H9 (cell line): Measurements from ENCODE around the gene NOP9. TPM values are rescaled to one million over a fixed set of nuclear protein-coding genes. Genes with fewer than 3 reads are reported as not detected.

Experiments
- DNase-seq: peaks from one replicate; pipeline ENCODE4 v3.0.0-alpha.2; 2017
- H2AFZ ChIP-seq: one replicate; pipeline ENCODE4 v1.6.1; 2013; ENCODE audit warnings: mild to moderate bottlenecking, low read length, control low read depth, moderate library complexity
- H2AK5ac ChIP-seq: 2 replicates; pipeline ENCODE4 v1.6.1; 2013; ENCODE audit warnings: low read length, control low read depth, mixed read lengths; ENCODE audit not compliant: insufficient read length
- H2BK120ac ChIP-seq: one replicate; pipeline ENCODE4 v1.6.1; 2013; ENCODE audit warnings: low read depth, mild to moderate bottlenecking, low read length, control low read depth, inconsistent platforms; ENCODE audit not compliant: poor library complexity, severe bottlenecking
- H2BK12ac ChIP-seq: 2 replicates; pipeline ENCODE4 v1.6.1; 2013; ENCODE audit warnings: low read length, control low read depth, mixed read lengths, low read depth; ENCODE audit not compliant: insufficient read length
- H2BK15ac ChIP-seq: 2 replicates; pipeline ENCODE4 v1.6.1; 2013; ENCODE audit warnings: low read depth, low read length, control low read depth
- H2BK20ac ChIP-seq: one replicate; pipeline ENCODE4 v1.6.1; 2013; ENCODE audit warnings: low read depth, mild to moderate bottlenecking, low read length, control low read depth, inconsistent platforms; ENCODE audit not compliant: poor library complexity, severe bottlenecking
- H2BK5ac ChIP-seq: 2 replicates; pipeline ENCODE4 v1.6.1; 2013; ENCODE audit warnings: low read length, control low read depth, mixed read lengths; ENCODE audit not compliant: insufficient read length
- H3K14ac ChIP-seq: 2 replicates; pipeline ENCODE4 v1.6.1; 2013; ENCODE audit warnings: low read length, control low read depth; ENCODE audit not compliant: insufficient read depth
- H3K18ac ChIP-seq: 2 replicates; pipeline ENCODE4 v1.6.1; 2013; ENCODE audit warnings: low read depth, mild to moderate bottlenecking, mixed read lengths, low read length, control low read depth; ENCODE audit not compliant: insufficient read length
- H3K23ac ChIP-seq: 2 replicates; pipeline ENCODE4 v1.6.1; 2013; ENCODE audit warnings: low read length, control low read depth, mixed read lengths, low read depth; ENCODE audit not compliant: insufficient read length
- H3K23me2 ChIP-seq: 2 replicates; pipeline ENCODE4 v1.6.1; 2013; ENCODE audit warnings: low read depth, mild to moderate bottlenecking, mixed read lengths, low read length, control low read depth; ENCODE audit not compliant: insufficient read length, poor library complexity, severe bottlenecking
- H3K27ac ChIP-seq: 2 replicates; pipeline ENCODE4 v1.5.1; 2013; ENCODE audit warnings: low read length, control low read depth, mixed read lengths, low read depth; ENCODE audit not compliant: insufficient read length
- H3K27me3 ChIP-seq: 2 replicates; pipeline ENCODE4 v1.6.1; 2013; ENCODE audit warnings: low read length, control low read depth, inconsistent platforms; ENCODE audit not compliant: insufficient read depth
- H3K4ac ChIP-seq: 2 replicates; pipeline ENCODE4 v1.6.1; 2013; ENCODE audit warnings: low read depth, mild to moderate bottlenecking, control low read depth, inconsistent platforms, low read length, moderate library complexity
- H3K4me1 ChIP-seq: 2 replicates; pipeline ENCODE4 v1.6.1; 2013; ENCODE audit warnings: low read length, control low read depth, inconsistent platforms; ENCODE audit not compliant: insufficient read depth
- H3K4me2 ChIP-seq: 2 replicates; pipeline ENCODE4 v1.6.1; 2013; ENCODE audit warnings: low read length, control low read depth, mixed read lengths; ENCODE audit not compliant: insufficient read length, insufficient read depth
- H3K56ac ChIP-seq: 2 replicates; pipeline ENCODE4 v1.6.1; 2013; ENCODE audit warnings: low read depth, mild to moderate bottlenecking, mixed read lengths, low read length, control low read depth; ENCODE audit not compliant: insufficient read length
- H3K79me1 ChIP-seq: 2 replicates; pipeline ENCODE4 v1.6.1; 2013; ENCODE audit warnings: low read depth, mild to moderate bottlenecking, moderate library complexity, low read length, control low read depth, inconsistent platforms; ENCODE audit not compliant: insufficient read depth, poor library complexity, severe bottlenecking
- H3K79me2 ChIP-seq: 2 replicates; pipeline ENCODE4 v1.6.1; 2013; ENCODE audit warnings: low read length, control low read depth, inconsistent platforms; ENCODE audit not compliant: insufficient read depth
- H3K9ac ChIP-seq: 2 replicates; pipeline ENCODE4 v1.6.1; 2013; ENCODE audit warnings: low read length, control low read depth, mixed read lengths; ENCODE audit not compliant: insufficient read length; ENCODE audit errors: extremely low read depth
- H3K9me3 ChIP-seq: one replicate; pipeline ENCODE4 v1.6.1; 2013; ENCODE audit warnings: low read depth, low read length, inconsistent platforms; ENCODE audit not compliant: control insufficient read depth
- H3T11ph ChIP-seq: one replicate; pipeline ENCODE4 v1.6.1; 2013; ENCODE audit warnings: mild to moderate bottlenecking, low read length, control low read depth, inconsistent platforms
- H4K20me1 ChIP-seq: one replicate; pipeline ENCODE4 v1.6.1; 2013; ENCODE audit not compliant: control insufficient read depth, insufficient read length, insufficient read depth
- H4K5ac ChIP-seq: 2 replicates; pipeline ENCODE4 v1.6.1; 2013; ENCODE audit warnings: low read depth, mild to moderate bottlenecking, mixed read lengths, low read length, control low read depth; ENCODE audit not compliant: insufficient read length
- H4K8ac ChIP-seq: replicated peaks from 2 replicates; pipeline ENCODE4 v1.6.1; 2013; ENCODE audit warnings: low read length, control low read depth, mixed read lengths, low read depth; ENCODE audit not compliant: insufficient read length
- H4K91ac ChIP-seq: 2 replicates; pipeline ENCODE4 v1.6.1; 2013; ENCODE audit warnings: low read depth, mild to moderate bottlenecking, moderate library complexity, mixed read lengths, low read length, control low read depth; ENCODE audit not compliant: insufficient read length
- H3K27ac Mint-ChIP-seq, 3 experiments: 2 replicates in 2 of 3; 3 replicates in 1 of 3; pipeline ENCODE4 v1.8.0; 2020 to 2021; ENCODE audit warnings: mixed read lengths in 3 of 3, mild to moderate bottlenecking in 1 of 3, moderate library complexity in 1 of 3
- H3K27me3 Mint-ChIP-seq: 2 replicates; pipeline ENCODE4 v1.8.0; 2021; ENCODE audit warnings: low read depth, mild to moderate bottlenecking, moderate library complexity, mixed read lengths
- H3K36me3 Mint-ChIP-seq, 3 experiments: 2 replicates in 2 of 3; 3 replicates in 1 of 3; pipeline ENCODE4 v1.8.0; 2020 to 2021; ENCODE audit warnings: low read depth in 3 of 3, mixed read lengths in 3 of 3; ENCODE audit not compliant: insufficient read depth in 1 of 3
- H3K4me1 Mint-ChIP-seq, 2 experiments: 2 replicates each; pipeline ENCODE4 v1.8.0; 2020; ENCODE audit warnings: mixed read lengths in 2 of 2
- H3K4me3 Mint-ChIP-seq, 2 experiments: 2 replicates in 1 of 2; 3 replicates in 1 of 2; pipeline ENCODE4 v1.8.0; 2020 to 2021; ENCODE audit warnings: mild to moderate bottlenecking in 2 of 2, mixed read lengths in 2 of 2, moderate library complexity in 1 of 2
- H3K9me3 Mint-ChIP-seq, 2 experiments: 2 replicates in 1 of 2; 3 replicates in 1 of 2; pipeline ENCODE4 v1.8.0; 2020; ENCODE audit warnings: mild to moderate bottlenecking in 2 of 2, mixed read lengths in 2 of 2, moderate library complexity in 1 of 2
- WGBS: extraction: QIAGEN DNeasy Blood & Tissue Kit; methylation state at CpG from one replicate; pipeline ENCODE4 v1.1.7; 2013; ENCODE audit warnings: missing lambda C conversion rate, low lambda C conversion rate, mixed read lengths; ENCODE audit not compliant: insufficient read length; ENCODE audit errors: extremely low coverage; 5-methylcytosine and 5-hydroxymethylcytosine counted together
- total RNA-seq: library from RNA; stranded (reverse); gene quantifications from 2 replicates; pipeline ENCODE4 v1.2.1, GENCODE V29; 2021
- TF ChIP-seq, protein P1 (sequence below): fragments of 200-600 bp; sonication (generic); conservative IDR thresholded peaks from 3 replicates; pipeline ENCODE4 v1.8.0; 2021; ENCODE audit warnings: antibody characterized with exemption, mild to moderate bottlenecking

NOP9 gene
- total RNA-seq, 1 experiment from 2014 or later, result 34.7 TPM

DNA sequence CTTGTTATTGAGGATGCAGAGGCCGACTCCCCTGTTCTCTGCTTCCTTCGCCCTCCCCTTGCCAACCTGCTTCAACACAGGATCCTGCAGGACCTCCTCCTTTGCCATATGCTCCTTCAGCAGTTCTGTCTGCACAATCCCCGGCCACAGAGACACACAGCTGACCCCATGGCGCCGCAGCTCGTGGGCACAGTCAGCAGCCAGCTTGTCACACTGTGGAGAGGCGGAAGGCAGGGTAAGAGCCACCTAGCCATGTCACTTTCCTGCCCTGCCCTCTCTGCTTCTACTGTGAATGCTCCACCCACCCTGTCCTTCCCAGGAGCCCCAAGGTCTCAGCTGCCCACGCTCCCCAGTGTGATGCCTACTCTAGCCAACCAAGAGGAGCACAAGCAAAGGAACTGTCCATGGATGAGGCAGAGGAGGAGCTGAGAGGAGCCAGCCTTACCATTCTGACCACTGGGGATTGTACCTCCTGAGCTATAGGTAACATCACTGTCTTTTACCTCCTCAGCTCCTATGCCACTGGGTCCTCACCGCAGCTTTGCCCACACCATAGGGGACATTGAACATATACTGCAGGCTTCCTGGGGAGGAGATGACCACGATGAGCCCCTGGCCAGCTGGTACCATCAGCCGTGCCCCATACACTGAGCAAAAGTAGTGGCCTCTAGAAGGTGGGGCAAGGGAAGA lies 7.4 kb upstream of the NOP9 start:
- Histone ChIP-seq H3K4me1 (no peaks in the 10 kb centered on the region), H3K23ac (no peak overlapping the region), H3K18ac (no peak overlapping the region), H2BK12ac (no peak overlapping the region), H2BK20ac (no peak overlapping the region), H3K27ac (no peak overlapping the region), H3K9ac (no peak overlapping the region), H2BK120ac (no peak overlapping the region), H3K56ac (no peak overlapping the region), H3T11ph (no peak overlapping the region), H3K23me2 (no peaks in the 10 kb centered on the region), H2AFZ (no peak overlapping the region), H3K79me2 (no peaks in the 10 kb centered on the region), H3K14ac (no peak overlapping the region), H3K27me3 (no peaks in the 10 kb centered on the region), H3K9me3 (no peaks in the 10 kb centered on the region), H4K8ac (no peak overlapping the region), H4K20me1 (no peaks in the 10 kb centered on the region), H3K4me2 (no peak overlapping the region), H4K5ac (no peak overlapping the region), H3K4ac (no peak overlapping the region), H4K91ac (no peak overlapping the region), H3K79me1 (no peaks in the 10 kb centered on the region), H2BK5ac (no peak overlapping the region), H2AK5ac (no peak overlapping the region), H2BK15ac (no peak overlapping the region)
- Mint-ChIP-seq H3K36me3 (peaks cover 7 to 48% (median 17%) of the 10 kb centered on the region in 3 experiments; a peak in 6 of 7 replicates), H3K27ac (no peak overlapping the region), H3K27me3 (no peaks in the 10 kb centered on the region), H3K9me3 (no peaks in the 10 kb centered on the region), H3K4me3 (no peak overlapping the region; a peak in 1 of 5 replicates), H3K4me1 (peaks cover under 1 to 5% of the 10 kb centered on the region in 2 experiments)
- TF ChIP-seq, protein P1, sequence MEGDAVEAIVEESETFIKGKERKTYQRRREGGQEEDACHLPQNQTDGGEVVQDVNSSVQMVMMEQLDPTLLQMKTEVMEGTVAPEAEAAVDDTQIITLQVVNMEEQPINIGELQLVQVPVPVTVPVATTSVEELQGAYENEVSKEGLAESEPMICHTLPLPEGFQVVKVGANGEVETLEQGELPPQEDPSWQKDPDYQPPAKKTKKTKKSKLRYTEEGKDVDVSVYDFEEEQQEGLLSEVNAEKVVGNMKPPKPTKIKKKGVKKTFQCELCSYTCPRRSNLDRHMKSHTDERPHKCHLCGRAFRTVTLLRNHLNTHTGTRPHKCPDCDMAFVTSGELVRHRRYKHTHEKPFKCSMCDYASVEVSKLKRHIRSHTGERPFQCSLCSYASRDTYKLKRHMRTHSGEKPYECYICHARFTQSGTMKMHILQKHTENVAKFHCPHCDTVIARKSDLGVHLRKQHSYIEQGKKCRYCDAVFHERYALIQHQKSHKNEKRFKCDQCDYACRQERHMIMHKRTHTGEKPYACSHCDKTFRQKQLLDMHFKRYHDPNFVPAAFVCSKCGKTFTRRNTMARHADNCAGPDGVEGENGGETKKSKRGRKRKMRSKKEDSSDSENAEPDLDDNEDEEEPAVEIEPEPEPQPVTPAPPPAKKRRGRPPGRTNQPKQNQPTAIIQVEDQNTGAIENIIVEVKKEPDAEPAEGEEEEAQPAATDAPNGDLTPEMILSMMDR, result no peak
- DNase-seq, result no peak
- no CpG with 5 or more reads among the region's 11 CpGs for WGBS
